Keratinocyte (primary cell): ENCODE data around the gene NSMCE3. TPM values are rescaled to one million over a fixed set of nuclear protein-coding genes. Genes with fewer than 3 reads are reported as not detected.
A peak's percentile ranks its signal among the peaks of the same experiment; 100 is the strongest.

Source experiments
- DNase-seq: peaks from one replicate; pipeline ENCODE4 v3.0.0-alpha.2; 2011; ENCODE audit warnings: low read depth, missing footprints, low spot score
- FAIRE-seq: peaks from 2 replicates; lab custom pipeline; 2011; peaks lifted over from hg19 to GRCh38; lab: Jason Lieb, UNC
- H2AFZ ChIP-seq: 2 replicates; pipeline ENCODE4 v1.6.0; 2012; ENCODE audit warnings: low read length, control low read depth, inconsistent platforms; ENCODE audit not compliant: control insufficient read depth
- H3K27ac ChIP-seq: 2 replicates; pipeline ENCODE4 v1.5.1; 2011; ENCODE audit warnings: low read length; ENCODE audit not compliant: control insufficient read depth, insufficient read depth
- H3K27me3 ChIP-seq: 3 replicates; pipeline ENCODE4 v1.6.0; 2011; ENCODE audit warnings: low read length; ENCODE audit not compliant: control insufficient read depth, insufficient read depth; ENCODE audit errors: extremely low read depth
- H3K36me3 ChIP-seq, 2 experiments: 2 replicates in 1 of 2; 3 replicates in 1 of 2; pipeline ENCODE4 v1.5.1; 2011; ENCODE audit warnings: low read length in 2 of 2, mild to moderate bottlenecking in 1 of 2; ENCODE audit not compliant: control insufficient read depth in 2 of 2, insufficient read depth in 2 of 2; ENCODE audit errors: extremely low read depth in 1 of 2
- H3K4me1 ChIP-seq: 3 replicates; pipeline ENCODE4 v1.5.1; 2011; ENCODE audit warnings: low read length; ENCODE audit not compliant: control insufficient read depth, insufficient read depth; ENCODE audit errors: extremely low read depth
- H3K4me2 ChIP-seq: 3 replicates; pipeline ENCODE4 v1.6.0; 2011; ENCODE audit warnings: low read depth, low read length; ENCODE audit not compliant: control insufficient read depth, insufficient read depth; ENCODE audit errors: extremely low read depth
- H3K4me3 ChIP-seq, 3 experiments: fragments of 200-600 bp in 1 of 3; sonication (generic) in 1 of 3; 2 replicates in 2 of 3; 3 replicates in 1 of 3; pipeline ENCODE4 v1.5.1; 2011 to 2016; ENCODE audit warnings: low read length in 3 of 3, mild to moderate bottlenecking in 3 of 3, control low read depth in 2 of 3, inconsistent platforms in 1 of 3, low read depth in 1 of 3, mixed read lengths in 1 of 3, mixed run types in 1 of 3, moderate library complexity in 1 of 3; ENCODE audit not compliant: control insufficient read depth in 2 of 3, insufficient read depth in 2 of 3; ENCODE audit errors: extremely low read depth in 1 of 3
- H3K79me2 ChIP-seq: 2 replicates; pipeline ENCODE4 v1.6.0; 2012; ENCODE audit warnings: low read length; ENCODE audit not compliant: control insufficient read depth, insufficient read depth
- H3K9ac ChIP-seq: 3 replicates; pipeline ENCODE4 v1.6.0; 2011; ENCODE audit warnings: low read length; ENCODE audit not compliant: control insufficient read depth, insufficient read depth; ENCODE audit errors: extremely low read depth
- H3K9me1 ChIP-seq: 3 replicates; pipeline ENCODE4 v1.6.0; 2011; ENCODE audit warnings: low read length; ENCODE audit not compliant: control insufficient read depth, insufficient read depth; ENCODE audit errors: extremely low read depth
- H3K9me3 ChIP-seq: 2 replicates; pipeline ENCODE4 v1.5.1; 2012; ENCODE audit warnings: low read depth, low read length; ENCODE audit not compliant: control insufficient read depth
- H4K20me1 ChIP-seq: 3 replicates; pipeline ENCODE4 v1.6.0; 2011; ENCODE audit warnings: low read length; ENCODE audit not compliant: control insufficient read depth, insufficient read depth; ENCODE audit errors: extremely low read depth
- EZH2 ChIP-seq: IDR thresholded peaks from one replicate; pipeline ENCODE4 v1.6.1; 2012; ENCODE audit warnings: inconsistent platforms, mild to moderate bottlenecking, low read length, moderate library complexity
- dilution Hi-C: fragments of 300-500 bp; cut with MboI; formaldehyde crosslinking; loops from one replicate; pipeline ENCODE4 v1.7.0; 2020; ENCODE audit warnings: low sequenced_read_pairs; ENCODE audit not compliant: extremely low pct_ligation_motif_present
- polyA plus RNA-seq, 5 experiments: library from polyadenylated mRNA; depleted of rRNA in 3 of 5; stranded (reverse) in 3 of 5; stranded (forward) in 1 of 5; unstranded in 1 of 5; fragments of >200 nt; gene quantifications; 1 replicate in 1 of 5; 2 replicates in 3 of 5; 3 replicates in 1 of 5; pipeline versions ENCODE4 v1.2.1 to v1.2.3, GENCODE V29; 2011 to 2012; ENCODE audit warnings: missing spikeins in 2 of 5, low read depth in 1 of 5, low replicate concordance in 1 of 5
- TF ChIP-seq, protein P1 (sequence below), 3 experiments: IDR thresholded peaks in 1 of 3; conservative IDR thresholded peaks in 1 of 3; optimal IDR thresholded peaks in 1 of 3; 2 replicates in 2 of 3; 3 replicates in 1 of 3; pipeline versions ENCODE3 to v1.5.1; 2011; ENCODE audit warnings: low read length in 3 of 3, mild to moderate bottlenecking in 3 of 3, moderate library complexity in 2 of 3, control low read depth in 1 of 3, inconsistent platforms in 1 of 3; ENCODE audit not compliant: insufficient read depth in 2 of 3; ENCODE audit errors: extremely low read depth in 1 of 3

The NSMCE3 gene
- polyA plus RNA-seq, 1 donor (not counting 4 experiments of a cell fraction or from before 2014, with no cell fraction given): 8.4 TPM

DNA sequence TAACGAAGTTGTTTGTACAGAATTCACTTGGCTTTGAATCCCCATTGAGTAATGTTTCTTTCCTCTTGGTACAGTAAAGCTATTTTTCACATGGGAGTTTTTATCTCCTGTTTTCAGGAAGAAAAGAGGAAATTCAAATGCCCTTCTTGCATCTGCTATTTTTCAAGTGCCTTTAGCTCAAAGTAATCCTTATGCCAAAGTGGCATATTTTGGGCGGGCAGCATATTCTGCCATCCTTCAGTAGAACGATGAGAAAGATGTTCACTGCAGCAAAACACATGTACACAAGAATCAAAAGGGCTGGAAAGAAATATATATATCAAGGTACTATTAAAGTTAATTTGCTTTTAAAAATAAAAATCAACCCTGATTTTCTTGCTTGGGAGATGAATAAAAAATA, 5.3 kb upstream of the NSMCE3 start:
- Histone ChIP-seq H3K4me2 (no peak overlapping the region), H3K4me1 (peaks cover 29% of the 10 kb centered on the region), H3K27ac (no peak overlapping the region), H3K27me3 (no peaks in the 10 kb centered on the region), H3K36me3 (no peaks in the 10 kb centered on the region), H3K4me3 (no peak overlapping the region), H3K9me1 (no peaks in the 10 kb centered on the region), H4K20me1 (no peaks in the 10 kb centered on the region), H3K79me2 (no peaks in the 10 kb centered on the region), H3K9me3 (no peaks in the 10 kb centered on the region), H2AFZ (no peak overlapping the region), H3K9ac (no peak overlapping the region)
- dilution Hi-C loops: no loop called here
- FAIRE-seq (no peak), DNase-seq (no peak)
- no peak for TF ChIP-seq EZH2
- TF ChIP-seq, protein P1, sequence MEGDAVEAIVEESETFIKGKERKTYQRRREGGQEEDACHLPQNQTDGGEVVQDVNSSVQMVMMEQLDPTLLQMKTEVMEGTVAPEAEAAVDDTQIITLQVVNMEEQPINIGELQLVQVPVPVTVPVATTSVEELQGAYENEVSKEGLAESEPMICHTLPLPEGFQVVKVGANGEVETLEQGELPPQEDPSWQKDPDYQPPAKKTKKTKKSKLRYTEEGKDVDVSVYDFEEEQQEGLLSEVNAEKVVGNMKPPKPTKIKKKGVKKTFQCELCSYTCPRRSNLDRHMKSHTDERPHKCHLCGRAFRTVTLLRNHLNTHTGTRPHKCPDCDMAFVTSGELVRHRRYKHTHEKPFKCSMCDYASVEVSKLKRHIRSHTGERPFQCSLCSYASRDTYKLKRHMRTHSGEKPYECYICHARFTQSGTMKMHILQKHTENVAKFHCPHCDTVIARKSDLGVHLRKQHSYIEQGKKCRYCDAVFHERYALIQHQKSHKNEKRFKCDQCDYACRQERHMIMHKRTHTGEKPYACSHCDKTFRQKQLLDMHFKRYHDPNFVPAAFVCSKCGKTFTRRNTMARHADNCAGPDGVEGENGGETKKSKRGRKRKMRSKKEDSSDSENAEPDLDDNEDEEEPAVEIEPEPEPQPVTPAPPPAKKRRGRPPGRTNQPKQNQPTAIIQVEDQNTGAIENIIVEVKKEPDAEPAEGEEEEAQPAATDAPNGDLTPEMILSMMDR (optimal IDR thresholded peaks at IDR 0.05 in 1 of 3, IDR thresholded peaks at IDR 0.05 in 1 of 3, conservative IDR thresholded peaks at IDR 0.05 in 1 of 3; ENCODE audit: extremely low read depth in 1 of 3, insufficient read depth in 2 of 3, low read length in 3 of 3): no peak

DNA sequence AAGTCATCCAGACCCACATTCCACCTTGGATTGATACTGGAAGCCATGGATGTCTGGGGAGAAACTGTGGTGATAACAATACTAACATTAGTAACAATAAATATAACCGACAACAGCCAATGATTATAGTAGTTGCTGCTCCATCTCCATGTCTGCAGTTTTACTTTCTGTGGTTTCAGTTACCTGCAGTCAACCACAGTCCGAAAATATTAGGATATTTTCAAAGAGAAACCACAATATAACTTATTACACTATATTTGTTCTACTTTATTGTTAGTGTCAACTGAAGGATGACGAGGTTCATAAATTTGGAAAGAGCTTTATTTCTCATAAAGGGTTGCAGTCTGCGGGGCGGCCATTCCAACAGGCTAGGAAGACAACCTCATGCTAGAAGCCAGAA, 2.6 kb upstream of the NSMCE3 start:
- dilution Hi-C loops: no loop called here

More for the DNA sequence above, 2.6 kb upstream of the NSMCE3 start:
- H3K4me2 ChIP-seq: no peak overlapping the region
- FAIRE-seq (no peak), DNase-seq (no peak)
- no peaks in the 10 kb centered on the region for H4K20me1 ChIP-seq
- no peak overlapping the region for H3K4me3 ChIP-seq
- no peaks in the 10 kb centered on the region for H3K36me3 ChIP-seq
- H3K9me1 ChIP-seq: no peaks in the 10 kb centered on the region
- TF ChIP-seq EZH2: no peak
- TF ChIP-seq, protein P1 (optimal IDR thresholded peaks at IDR 0.05 in 1 of 3, IDR thresholded peaks at IDR 0.05 in 1 of 3, conservative IDR thresholded peaks at IDR 0.05 in 1 of 3; ENCODE audit: extremely low read depth in 1 of 3, insufficient read depth in 2 of 3, low read length in 3 of 3): no peak
- no peaks in the 10 kb centered on the region for H3K9me3 ChIP-seq
- peaks cover 23% of the 10 kb centered on the region for H3K4me1 ChIP-seq
- H3K27ac ChIP-seq: peak overlapping the region; percentile 48
- H2AFZ ChIP-seq: peak overlapping the region; percentile 90
- no peaks in the 10 kb centered on the region for H3K27me3 ChIP-seq
- peaks cover 20% of the 10 kb centered on the region for H3K79me2 ChIP-seq
- H3K9ac ChIP-seq: no peak overlapping the region
